ENCODE measurements around the gene TARBP1. TPM values are rescaled to one million over a fixed set of nuclear protein-coding genes. Genes with fewer than 3 reads are reported as not detected.
A peak's percentile ranks its signal among the peaks of the same experiment; 100 is the strongest.

TARBP1 gene
- total RNA-seq, 1 donor from 2014 or later, result 20.9 TPM

DNA sequence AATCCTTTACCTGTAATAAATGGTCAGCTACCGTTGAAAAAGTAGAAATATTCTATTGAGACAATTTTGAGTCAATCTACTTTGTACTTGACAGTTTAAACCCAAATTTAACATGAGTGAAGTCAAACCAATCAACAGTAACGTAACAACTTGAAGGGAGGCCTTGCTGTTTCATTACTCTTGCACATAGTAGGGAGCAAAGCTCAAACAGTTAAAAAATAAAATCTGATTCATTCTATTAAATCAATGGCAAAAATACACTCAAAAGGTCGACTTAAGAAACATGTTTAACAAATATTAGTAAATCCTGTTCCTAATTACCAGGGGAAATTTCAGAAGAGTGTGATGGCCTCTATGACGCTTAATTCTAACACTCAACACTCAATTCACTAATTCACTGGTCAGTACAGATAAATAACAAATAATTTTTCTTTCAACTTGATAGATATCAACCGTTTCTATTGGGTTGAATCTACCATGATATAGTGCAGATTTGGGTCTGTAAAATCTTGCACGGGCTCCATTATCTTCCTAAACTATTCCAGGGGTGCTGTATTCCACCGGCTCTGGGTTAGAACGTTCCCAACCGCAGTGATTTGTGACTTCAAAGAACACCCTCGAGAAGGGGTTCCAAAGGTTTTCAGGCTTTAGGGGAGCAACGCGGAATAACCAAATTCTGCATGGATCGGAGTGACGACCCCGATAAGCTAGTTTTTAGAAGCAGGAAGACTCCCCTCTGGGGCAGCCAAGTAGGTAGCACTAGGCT is 1.4 kb downstream of the TARBP1 start:
- H3K4me1 ChIP-seq, result peaks cover 8% of the 10 kb centered on the region
- peak overlapping the region; percentile 79 for H3K27ac ChIP-seq
- no peaks in the 10 kb centered on the region for H3K9me3 ChIP-seq
- TF ChIP-seq, protein P1, sequence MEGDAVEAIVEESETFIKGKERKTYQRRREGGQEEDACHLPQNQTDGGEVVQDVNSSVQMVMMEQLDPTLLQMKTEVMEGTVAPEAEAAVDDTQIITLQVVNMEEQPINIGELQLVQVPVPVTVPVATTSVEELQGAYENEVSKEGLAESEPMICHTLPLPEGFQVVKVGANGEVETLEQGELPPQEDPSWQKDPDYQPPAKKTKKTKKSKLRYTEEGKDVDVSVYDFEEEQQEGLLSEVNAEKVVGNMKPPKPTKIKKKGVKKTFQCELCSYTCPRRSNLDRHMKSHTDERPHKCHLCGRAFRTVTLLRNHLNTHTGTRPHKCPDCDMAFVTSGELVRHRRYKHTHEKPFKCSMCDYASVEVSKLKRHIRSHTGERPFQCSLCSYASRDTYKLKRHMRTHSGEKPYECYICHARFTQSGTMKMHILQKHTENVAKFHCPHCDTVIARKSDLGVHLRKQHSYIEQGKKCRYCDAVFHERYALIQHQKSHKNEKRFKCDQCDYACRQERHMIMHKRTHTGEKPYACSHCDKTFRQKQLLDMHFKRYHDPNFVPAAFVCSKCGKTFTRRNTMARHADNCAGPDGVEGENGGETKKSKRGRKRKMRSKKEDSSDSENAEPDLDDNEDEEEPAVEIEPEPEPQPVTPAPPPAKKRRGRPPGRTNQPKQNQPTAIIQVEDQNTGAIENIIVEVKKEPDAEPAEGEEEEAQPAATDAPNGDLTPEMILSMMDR (IDR thresholded peaks at IDR 0.05), result no peak
- TF ChIP-seq POLR2AphosphoS5 (IDR thresholded peaks at IDR 0.05; ENCODE audit: insufficient read depth in 1 of 2, low read depth in 1 of 2), result no peak
- no peak for TF ChIP-seq POLR2A (IDR thresholded peaks at IDR 0.05)
- intact Hi-C loops (cut with DNase I), result no loop called here
- no peak for DNase-seq (ENCODE audit: extremely low spot score in 2 of 2)
- H3K27me3 ChIP-seq, result no peaks in the 10 kb centered on the region
- H3K4me3 ChIP-seq, result peak overlapping the region; percentile 64 to 91
- H3K36me3 ChIP-seq, result no peaks in the 10 kb centered on the region

- DNase-seq (ENCODE audit: extremely low spot score in 2 of 2), result no peak
- Histone ChIP-seq H3K4me3 (no peak overlapping the region), H3K9me3 (no peaks in the 10 kb centered on the region), H3K4me1 (peaks cover 8% of the 10 kb centered on the region), H3K36me3 (no peaks in the 10 kb centered on the region), H3K27ac (no peak overlapping the region), H3K27me3 (no peaks in the 10 kb centered on the region)
- intact Hi-C loops (cut with DNase I), result no loop called here
- TF ChIP-seq POLR2AphosphoS5 (IDR thresholded peaks at IDR 0.05; ENCODE audit: insufficient read depth in 1 of 2, low read depth in 1 of 2) (no peak), POLR2A (IDR thresholded peaks at IDR 0.05) (no peak)
- TF ChIP-seq, protein P1 (IDR thresholded peaks at IDR 0.05), result no peak
Measured at GRCh38 chr1:234476172-234476571, 2.8 kb downstream of the TARBP1 start.

DNA sequence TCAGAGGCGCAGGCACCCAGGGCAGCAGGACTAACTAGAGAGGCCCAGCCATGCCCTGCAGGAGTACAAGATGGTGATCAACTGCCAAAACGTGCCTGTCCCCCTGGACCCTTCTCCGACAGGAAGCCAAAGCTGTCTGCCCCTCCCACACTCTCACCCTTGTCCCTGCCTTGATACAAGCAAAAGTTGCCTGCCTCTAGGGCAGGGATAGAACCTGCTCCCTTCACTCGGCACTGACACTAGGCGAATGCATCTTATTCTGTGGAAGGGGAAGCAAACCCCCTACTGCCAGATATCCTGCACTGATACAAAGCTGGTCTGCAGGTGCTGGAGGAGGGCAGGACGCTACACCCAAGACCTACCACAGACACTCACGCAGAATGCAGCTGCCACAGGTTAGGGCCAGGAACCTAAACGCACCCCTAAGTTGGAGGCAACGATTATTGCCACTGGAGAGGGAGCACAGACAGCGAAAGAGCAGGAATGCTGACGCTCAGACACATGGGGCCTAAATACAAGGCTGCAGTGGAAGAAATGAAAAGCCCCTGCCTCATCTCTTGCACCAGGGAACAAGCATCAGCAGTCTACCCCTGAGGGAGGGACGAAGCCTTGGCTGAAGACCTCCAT is 3.7 kb downstream of the TARBP1 start:
- no peak for DNase-seq (ENCODE audit: extremely low spot score in 2 of 2)
- Histone ChIP-seq H3K36me3 (no peaks in the 10 kb centered on the region), H3K4me3 (no peak overlapping the region), H3K27me3 (no peaks in the 10 kb centered on the region), H3K4me1 (peaks cover 8% of the 10 kb centered on the region), H3K9me3 (no peaks in the 10 kb centered on the region), H3K27ac (no peak overlapping the region)
- TF ChIP-seq, protein P1 (IDR thresholded peaks at IDR 0.05), result no peak
- TF ChIP-seq POLR2A (IDR thresholded peaks at IDR 0.05), result no peak
- no peak for TF ChIP-seq POLR2AphosphoS5 (IDR thresholded peaks at IDR 0.05; ENCODE audit: insufficient read depth in 1 of 2, low read depth in 1 of 2)
- intact Hi-C loops (cut with DNase I), result no loop called here

- no peak overlapping the region for H3K4me3 ChIP-seq
- H3K9me3 ChIP-seq, result no peaks in the 10 kb centered on the region
- H3K36me3 ChIP-seq, result no peaks in the 10 kb centered on the region
- H3K27me3 ChIP-seq, result no peaks in the 10 kb centered on the region
- H3K4me1 ChIP-seq, result peaks cover 8% of the 10 kb centered on the region
- TF ChIP-seq, protein P1 (IDR thresholded peaks at IDR 0.05), result no peak
- TF ChIP-seq POLR2AphosphoS5 (IDR thresholded peaks at IDR 0.05; ENCODE audit: insufficient read depth in 1 of 2, low read depth in 1 of 2) (no peak), POLR2A (IDR thresholded peaks at IDR 0.05) (no peak)
- H3K27ac ChIP-seq, result no peak overlapping the region
- no peak for DNase-seq (ENCODE audit: extremely low spot score in 2 of 2)
- intact Hi-C loops (cut with DNase I), result no loop called here
Measured at GRCh38 chr1:234474375-234474774, 4.6 kb downstream of the TARBP1 start.

GRCh38 chr1:234473118-234473517 is 5.9 kb downstream of the TARBP1 start:
- no peak overlapping the region for H3K27ac ChIP-seq
- H3K9me3 ChIP-seq, result no peaks in the 10 kb centered on the region
- no peaks in the 10 kb centered on the region for H3K36me3 ChIP-seq
- intact Hi-C loops (cut with DNase I), result no loop called here
- H3K27me3 ChIP-seq, result no peaks in the 10 kb centered on the region
- TF ChIP-seq, protein P1 (IDR thresholded peaks at IDR 0.05), result no peak
- TF ChIP-seq POLR2AphosphoS5 (IDR thresholded peaks at IDR 0.05; ENCODE audit: insufficient read depth in 1 of 2, low read depth in 1 of 2) (no peak), POLR2A (IDR thresholded peaks at IDR 0.05) (no peak)
- no peak for DNase-seq (ENCODE audit: extremely low spot score in 2 of 2)
- no peak overlapping the region for H3K4me3 ChIP-seq
- H3K4me1 ChIP-seq, result peaks cover 8% of the 10 kb centered on the region

Data from vagina (tissue), 2 donors.